Mammary epithelial cell (primary cell): ENCODE data around the gene MAZ.

Source experiments
- CTCF ChIP-seq, 2 donors: IDR thresholded peaks in 1 of 2; conservative IDR thresholded peaks in 1 of 2; 2 replicates each; pipeline ENCODE4 v1.5.1; 2011 to 2012; ENCODE audit warnings: inconsistent platforms in 2 of 2, low read length in 2 of 2, mild to moderate bottlenecking in 2 of 2, control low read depth in 1 of 2, low read depth in 1 of 2; ENCODE audit not compliant: insufficient read depth in 1 of 2; ENCODE audit errors: extremely low read depth in 1 of 2
- EZH2 ChIP-seq: IDR thresholded peaks from 2 replicates; pipeline ENCODE4 v1.6.1; 2012; ENCODE audit warnings: low read length, inconsistent platforms, borderline replicate concordance

DNA sequence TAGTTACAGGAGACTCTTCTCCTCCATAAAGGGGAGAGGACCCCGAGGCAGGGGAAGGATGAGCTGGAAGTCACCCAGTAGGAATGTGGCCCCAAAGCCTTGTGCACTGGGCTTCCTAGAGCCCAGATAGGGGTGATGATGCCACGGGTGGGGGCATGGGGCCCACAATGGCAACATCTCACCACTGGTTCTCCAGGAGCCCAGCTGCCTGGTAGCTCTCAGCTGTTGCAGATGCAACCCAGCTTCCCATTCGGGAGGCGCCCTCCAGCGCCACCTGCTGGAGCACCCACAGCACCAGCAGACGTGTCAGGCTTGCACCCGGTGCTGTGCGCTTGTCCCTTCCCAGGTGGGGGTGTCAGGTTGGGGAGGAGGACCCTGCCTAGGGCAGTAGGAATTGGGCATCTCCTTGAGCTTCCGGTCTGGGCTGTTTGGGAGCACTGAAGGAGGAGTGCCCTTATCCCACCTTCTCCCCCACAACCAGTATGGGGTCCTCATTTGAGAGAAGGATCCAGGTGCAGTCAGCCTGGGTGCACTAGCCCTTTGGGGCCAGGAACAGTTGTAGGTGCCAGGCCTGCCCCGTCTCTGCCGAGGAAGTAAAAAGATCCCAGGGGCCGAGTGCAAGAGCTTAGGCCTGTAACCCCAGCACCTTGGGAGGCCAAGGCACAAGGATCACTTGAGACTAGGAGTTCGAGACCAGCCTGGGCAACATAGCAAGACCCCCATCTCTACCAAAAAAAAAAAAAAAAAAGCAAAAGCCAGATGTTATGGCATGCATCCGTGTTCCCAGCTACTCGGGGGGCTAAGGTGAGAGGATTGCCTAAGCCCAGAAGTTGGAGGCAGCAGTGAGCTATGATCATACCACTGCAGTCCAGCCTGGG, 42.3 kb downstream of the MAZ start:
- TF ChIP-seq CTCF (conservative IDR thresholded peaks at IDR 0.05 in 1 of 2, IDR thresholded peaks at IDR 0.05 in 1 of 2; ENCODE audit: extremely low read depth in 1 of 2, insufficient read depth in 1 of 2, low read depth in 1 of 2, low read length in 2 of 2) (peak; percentile 86 to 89), EZH2 (no peak)
